C4-2B (cell line): ENCODE results near the gene ICAM2.

Experiments used
- CTCF ChIP-seq: fragments of 450-650 bp; conservative IDR thresholded peaks from 2 replicates; pipeline ENCODE4 v1.5.1; 2017; ENCODE audit warnings: mild to moderate bottlenecking
- ZFX ChIP-seq: fragments of 450-650 bp; IDR thresholded peaks from 2 replicates; pipeline ENCODE4 v1.6.1; 2017

DNA sequence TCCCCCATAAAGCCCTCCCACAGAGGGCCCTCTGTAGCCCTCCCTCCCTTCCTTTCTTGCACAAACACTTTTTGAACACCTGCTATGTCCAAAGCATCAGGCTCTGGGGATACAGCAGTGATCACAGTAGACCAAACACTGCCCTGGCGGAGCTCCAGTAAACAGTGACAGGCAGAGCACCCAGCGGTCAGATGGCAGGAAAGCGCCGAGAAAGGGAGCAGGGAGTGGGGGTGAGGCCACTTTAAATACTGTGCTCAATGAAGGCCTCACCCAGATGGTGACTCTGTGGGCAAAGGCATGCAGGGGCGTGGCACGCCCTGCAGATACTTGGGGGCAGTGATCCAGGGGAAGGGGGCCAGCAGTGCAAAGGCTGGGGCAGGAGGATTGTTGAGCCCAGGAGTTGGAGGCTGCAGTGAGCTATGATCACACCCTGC is 14.7 kb downstream of the ICAM2 start:
- no peak for TF ChIP-seq CTCF
- no peak for TF ChIP-seq ZFX
